Measurements from ENCODE around the gene TLK2.
"Not testable (repeated sequence)": the region's sequence is repeated elsewhere in the genome, so short reads cannot be mapped to it uniquely, and the experiment has no call there.

The TLK2 gene

DNA sequence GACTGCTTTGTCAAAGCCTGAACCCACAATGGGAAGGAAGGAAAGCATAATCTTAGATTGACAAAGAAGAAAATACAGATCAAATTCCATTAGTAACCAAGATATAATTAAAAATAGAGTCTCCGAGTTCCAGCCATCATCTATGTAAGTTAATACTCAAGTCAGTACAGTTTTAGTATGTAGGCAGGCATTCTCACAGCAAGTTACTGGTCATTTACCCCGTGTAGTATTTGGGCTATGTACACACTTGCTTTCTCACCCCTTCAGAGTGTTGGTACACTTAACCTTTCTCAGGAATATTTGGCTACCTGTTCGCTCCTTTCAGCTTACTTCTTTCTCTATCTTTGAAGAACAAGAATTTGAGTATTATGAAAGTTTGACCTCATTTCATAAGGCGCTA lies 57.9 kb downstream of the TLK2 start:
- H3K4me2 ChIP-seq (ENCODE audit: insufficient read depth, low read length, poor library complexity, severe bottlenecking); H3K79me1 ChIP-seq (ENCODE audit: low read depth, low read length); H3K9ac ChIP-seq (ENCODE audit: low read depth, low read length, poor library complexity); H2BK120ac ChIP-seq (ENCODE audit: low read depth, low read length); H2AFZ ChIP-seq (ENCODE audit: low read length); H2BK15ac ChIP-seq (ENCODE audit: low read length); H3K4ac ChIP-seq (ENCODE audit: low read length); H3K23ac ChIP-seq (ENCODE audit: low read depth, low read length, poor library complexity); H2BK12ac ChIP-seq (ENCODE audit: low read length); H3K18ac ChIP-seq (ENCODE audit: low read length); H2AK5ac ChIP-seq (ENCODE audit: low read depth, low read length); H3K9me3 ChIP-seq (replicated peaks in 1 of 2; ENCODE audit: control insufficient read depth in 2 of 2, insufficient read depth in 1 of 2, low read depth in 1 of 2, low read length in 2 of 2); H4K91ac ChIP-seq (ENCODE audit: low read depth, low read length, poor library complexity); H3K27ac ChIP-seq (replicated peaks; ENCODE audit: low read length); H3K14ac ChIP-seq (ENCODE audit: low read length); DNase-seq (ENCODE audit: low spot score); H3K27me3 ChIP-seq (ENCODE audit: control insufficient read depth in 3 of 3, insufficient read depth in 3 of 3, low read depth in 1 of 3, low read length in 3 of 3); H3K4me3 ChIP-seq (ENCODE audit: low read length in 2 of 2); H3K4me1 ChIP-seq (ENCODE audit: control insufficient read depth in 2 of 2, insufficient read depth in 1 of 2, low read depth in 1 of 2, low read length in 2 of 2); H4K8ac ChIP-seq (ENCODE audit: low read depth, low read length); H2BK5ac ChIP-seq (ENCODE audit: low read length): not testable (repeated sequence)
- H3K36me3 ChIP-seq (replicated peaks in 1 of 2; ENCODE audit: control insufficient read depth in 2 of 2, insufficient read depth in 2 of 2, low read length in 2 of 2), result peaks cover 5 to 57% of the 10 kb centered on the region in 2 donors
- WGBS, 2 donors (ENCODE audit: extremely low coverage in 2 of 2, insufficient read length in 2 of 2, insufficient replicate concordance in 1 of 2), result no CpG with 5 or more reads among the region's 4 CpGs

- H3K36me3 ChIP-seq (replicated peaks in 1 of 2; ENCODE audit: control insufficient read depth in 2 of 2, insufficient read depth in 2 of 2, low read length in 2 of 2), result peaks cover 5 to 72% of the 10 kb centered on the region in 2 donors
- not testable (repeated sequence) for H3K4me3 ChIP-seq (ENCODE audit: low read length in 2 of 2); DNase-seq (ENCODE audit: low spot score); H2BK120ac ChIP-seq (ENCODE audit: low read depth, low read length); H2BK15ac ChIP-seq (ENCODE audit: low read length); H3K4me2 ChIP-seq (ENCODE audit: insufficient read depth, low read length, poor library complexity, severe bottlenecking); H4K91ac ChIP-seq (ENCODE audit: low read depth, low read length, poor library complexity); H2BK5ac ChIP-seq (ENCODE audit: low read length); H3K14ac ChIP-seq (ENCODE audit: low read length); H3K27ac ChIP-seq (replicated peaks; ENCODE audit: low read length); H3K27me3 ChIP-seq (ENCODE audit: control insufficient read depth in 3 of 3, insufficient read depth in 3 of 3, low read depth in 1 of 3, low read length in 3 of 3); H3K4ac ChIP-seq (ENCODE audit: low read length); H3K23ac ChIP-seq (ENCODE audit: low read depth, low read length, poor library complexity); H2AFZ ChIP-seq (ENCODE audit: low read length); H3K79me1 ChIP-seq (ENCODE audit: low read depth, low read length); H3K9ac ChIP-seq (ENCODE audit: low read depth, low read length, poor library complexity); H3K18ac ChIP-seq (ENCODE audit: low read length); H2AK5ac ChIP-seq (ENCODE audit: low read depth, low read length); H2BK12ac ChIP-seq (ENCODE audit: low read length); H3K4me1 ChIP-seq (ENCODE audit: control insufficient read depth in 2 of 2, insufficient read depth in 1 of 2, low read depth in 1 of 2, low read length in 2 of 2); H4K8ac ChIP-seq (ENCODE audit: low read depth, low read length); H3K9me3 ChIP-seq (replicated peaks in 1 of 2; ENCODE audit: control insufficient read depth in 2 of 2, insufficient read depth in 1 of 2, low read depth in 1 of 2, low read length in 2 of 2)
- WGBS, 2 donors (ENCODE audit: extremely low coverage in 2 of 2, insufficient read length in 2 of 2, insufficient replicate concordance in 1 of 2), result no CpG with 5 or more reads among the region's 4 CpGs
These were observed 62.4 kb downstream of the TLK2 start for GRCh38 chr17:62541073-62541472.

GRCh38 chr17:62543278-62543775 lies 64.7 kb downstream of the TLK2 start:
- not testable (repeated sequence) for H3K27ac ChIP-seq (replicated peaks; ENCODE audit: low read length); H3K23ac ChIP-seq (ENCODE audit: low read depth, low read length, poor library complexity); H4K91ac ChIP-seq (ENCODE audit: low read depth, low read length, poor library complexity); H3K4me3 ChIP-seq (ENCODE audit: low read length in 2 of 2); H3K18ac ChIP-seq (ENCODE audit: low read length); H3K4me1 ChIP-seq (ENCODE audit: control insufficient read depth in 2 of 2, insufficient read depth in 1 of 2, low read depth in 1 of 2, low read length in 2 of 2); H3K9me3 ChIP-seq (replicated peaks in 1 of 2; ENCODE audit: control insufficient read depth in 2 of 2, insufficient read depth in 1 of 2, low read depth in 1 of 2, low read length in 2 of 2); H4K8ac ChIP-seq (ENCODE audit: low read depth, low read length); H2BK5ac ChIP-seq (ENCODE audit: low read length); H2AFZ ChIP-seq (ENCODE audit: low read length); H3K14ac ChIP-seq (ENCODE audit: low read length); DNase-seq (ENCODE audit: low spot score); H3K4me2 ChIP-seq (ENCODE audit: insufficient read depth, low read length, poor library complexity, severe bottlenecking); H2BK15ac ChIP-seq (ENCODE audit: low read length); H2BK12ac ChIP-seq (ENCODE audit: low read length); H2BK120ac ChIP-seq (ENCODE audit: low read depth, low read length); H2AK5ac ChIP-seq (ENCODE audit: low read depth, low read length); H3K79me1 ChIP-seq (ENCODE audit: low read depth, low read length); H3K9ac ChIP-seq (ENCODE audit: low read depth, low read length, poor library complexity); H3K4ac ChIP-seq (ENCODE audit: low read length); H3K27me3 ChIP-seq (ENCODE audit: control insufficient read depth in 3 of 3, insufficient read depth in 3 of 3, low read depth in 1 of 3, low read length in 3 of 3)
- peaks cover 2 to 58% of the 10 kb centered on the region in 2 donors for H3K36me3 ChIP-seq (replicated peaks in 1 of 2; ENCODE audit: control insufficient read depth in 2 of 2, insufficient read depth in 2 of 2, low read length in 2 of 2)
- WGBS, 2 donors (ENCODE audit: extremely low coverage in 2 of 2, insufficient read length in 2 of 2, insufficient replicate concordance in 1 of 2), result no CpG with 5 or more reads among the region's 3 CpGs

DNA sequence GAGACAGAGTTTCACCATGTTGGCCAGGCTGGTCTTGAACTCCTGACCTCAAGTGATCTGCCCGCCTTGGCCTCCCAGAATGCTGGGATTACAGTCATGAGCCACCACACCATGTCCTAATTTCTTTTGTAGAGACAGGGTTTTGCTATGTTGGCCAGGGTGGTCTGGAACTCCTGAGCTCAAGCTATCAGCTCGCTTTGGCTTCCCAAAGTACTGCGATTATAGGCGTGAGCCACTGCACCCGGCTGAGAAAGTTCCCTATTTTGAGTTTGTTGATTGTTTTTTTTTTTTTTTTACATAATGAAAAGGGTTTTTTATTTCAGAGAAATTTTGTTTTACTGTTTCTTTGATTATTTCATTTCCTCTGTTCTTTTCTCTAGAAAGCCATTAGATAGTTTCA lies 67.4 kb downstream of the TLK2 start:
- H4K91ac ChIP-seq (ENCODE audit: low read depth, low read length, poor library complexity); H2BK15ac ChIP-seq (ENCODE audit: low read length); H3K4me2 ChIP-seq (ENCODE audit: insufficient read depth, low read length, poor library complexity, severe bottlenecking); DNase-seq (ENCODE audit: low spot score); H3K79me1 ChIP-seq (ENCODE audit: low read depth, low read length); H3K4me3 ChIP-seq (ENCODE audit: low read length in 2 of 2); H3K9ac ChIP-seq (ENCODE audit: low read depth, low read length, poor library complexity); H3K27me3 ChIP-seq (ENCODE audit: control insufficient read depth in 3 of 3, insufficient read depth in 3 of 3, low read depth in 1 of 3, low read length in 3 of 3); H2AFZ ChIP-seq (ENCODE audit: low read length); H2BK120ac ChIP-seq (ENCODE audit: low read depth, low read length); H3K14ac ChIP-seq (ENCODE audit: low read length); H2BK12ac ChIP-seq (ENCODE audit: low read length); H3K23ac ChIP-seq (ENCODE audit: low read depth, low read length, poor library complexity); H3K18ac ChIP-seq (ENCODE audit: low read length); H3K9me3 ChIP-seq (replicated peaks in 1 of 2; ENCODE audit: control insufficient read depth in 2 of 2, insufficient read depth in 1 of 2, low read depth in 1 of 2, low read length in 2 of 2); H4K8ac ChIP-seq (ENCODE audit: low read depth, low read length); H3K4ac ChIP-seq (ENCODE audit: low read length); H2BK5ac ChIP-seq (ENCODE audit: low read length); H3K27ac ChIP-seq (replicated peaks; ENCODE audit: low read length); H2AK5ac ChIP-seq (ENCODE audit: low read depth, low read length); H3K4me1 ChIP-seq (ENCODE audit: control insufficient read depth in 2 of 2, insufficient read depth in 1 of 2, low read depth in 1 of 2, low read length in 2 of 2): not testable (repeated sequence)
- peaks cover 0 to 35% of the 10 kb centered on the region in 2 donors for H3K36me3 ChIP-seq (replicated peaks in 1 of 2; ENCODE audit: control insufficient read depth in 2 of 2, insufficient read depth in 2 of 2, low read length in 2 of 2)
- no CpG with 5 or more reads among the region's 5 CpGs for WGBS, 2 donors (ENCODE audit: extremely low coverage in 2 of 2, insufficient read length in 2 of 2, insufficient replicate concordance in 1 of 2)

Data from neuronal stem cell (in vitro differentiated cells).